Stimulated activated naive CD8-positive, alpha-beta T cell treated with anti-CD3 and anti-CD28 coated beads, Interleukin-15, amount 100 ng/mL, for 72 hours (primary cell): ENCODE data around the gene KHDC1.
"Not testable (repeated sequence)": the region's sequence is repeated elsewhere in the genome, so short reads cannot be mapped to it uniquely, and the experiment has no call there.

ENCODE experiments used
- ATAC-seq: fragments of 150-1000 bp; cut with Tn5 transposase; 2 replicates; pipeline ENCODE4 v1.10.0; 2021; ENCODE audit warnings: mild to moderate bottlenecking, moderate library complexity
- DNase-seq, 2 donors: peaks; one replicate each; pipeline ENCODE4 v3.0.0; 2021 to 2022
- H3K27ac Mint-ChIP-seq, 2 donors: one replicate each; pipeline ENCODE4 v1.8.0; 2022; ENCODE audit warnings: mild to moderate bottlenecking in 2 of 2, mixed read lengths in 2 of 2, moderate library complexity in 2 of 2
- H3K27me3 Mint-ChIP-seq: one replicate; pipeline ENCODE4 v1.8.0; 2022; ENCODE audit warnings: mixed read lengths
- H3K4me1 Mint-ChIP-seq: one replicate; pipeline ENCODE4 v1.8.0; 2022; ENCODE audit warnings: mild to moderate bottlenecking, mixed read lengths
- H3K4me3 Mint-ChIP-seq, 2 donors: one replicate each; pipeline ENCODE4 v1.8.0; 2022; ENCODE audit warnings: mild to moderate bottlenecking in 2 of 2, mixed read lengths in 2 of 2, moderate library complexity in 1 of 2
- H3K9me3 Mint-ChIP-seq, 2 donors: one replicate each; pipeline ENCODE4 v1.8.0; 2022; ENCODE audit warnings: mixed read lengths in 2 of 2

Gene KHDC1

DNA sequence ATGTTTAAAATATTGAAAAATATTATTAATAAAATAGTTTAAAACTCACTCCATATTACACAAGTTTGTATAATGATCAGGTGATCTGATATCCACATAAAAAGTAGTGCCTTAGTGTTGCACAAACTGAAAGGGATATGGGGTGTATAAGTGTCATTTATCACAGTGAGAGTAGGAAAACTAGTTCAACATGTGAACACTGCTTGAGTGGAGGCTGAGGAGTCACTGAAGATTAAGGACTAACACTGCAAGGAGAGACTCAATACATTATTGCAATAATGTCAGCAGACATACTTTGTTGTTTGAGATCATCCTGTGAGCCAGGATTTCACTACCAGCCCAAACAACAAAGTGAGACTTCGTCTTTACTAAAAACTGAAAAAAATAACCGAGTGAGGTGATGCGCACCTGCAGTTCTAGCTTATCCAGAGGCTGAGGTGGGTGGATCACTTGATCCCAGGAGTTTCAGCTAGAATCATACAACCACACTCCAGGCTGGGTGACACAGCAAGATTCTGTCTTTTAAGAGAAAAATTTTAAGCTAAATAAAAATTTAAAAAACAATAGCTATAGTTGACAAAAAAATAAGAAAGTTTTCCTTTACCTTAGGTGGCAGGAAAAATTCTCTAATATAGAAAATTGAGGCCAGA is 35.3 kb downstream of the KHDC1 start:
- Mint-ChIP-seq H3K4me3 (no peak overlapping the region), H3K27me3 (no peaks in the 10 kb centered on the region), H3K4me1 (peaks cover 6% of the 10 kb centered on the region), H3K9me3 (no peaks in the 10 kb centered on the region), H3K27ac (no peak overlapping the region)
- ATAC-seq = no peak
- DNase-seq = no peak

GRCh38 chr6:73225396-73225795 is 37.6 kb downstream of the KHDC1 start, which contains the start of gene KHDC1L:
TSS of gene KHDC1L (minus strand) at chr6:73225496. CDS start at chr6:73225408, 88 bp downstream.
- H3K27me3 Mint-ChIP-seq = no peaks in the 10 kb centered on the region
- ATAC-seq = no peak
- no peak within 1 kb of the TSS for H3K27ac Mint-ChIP-seq
- peaks cover 6% of the 10 kb centered on the region for H3K4me1 Mint-ChIP-seq
- no peak for DNase-seq
- H3K9me3 Mint-ChIP-seq = no peaks in the 10 kb centered on the region
- no peak within 1 kb of the TSS for H3K4me3 Mint-ChIP-seq

DNA sequence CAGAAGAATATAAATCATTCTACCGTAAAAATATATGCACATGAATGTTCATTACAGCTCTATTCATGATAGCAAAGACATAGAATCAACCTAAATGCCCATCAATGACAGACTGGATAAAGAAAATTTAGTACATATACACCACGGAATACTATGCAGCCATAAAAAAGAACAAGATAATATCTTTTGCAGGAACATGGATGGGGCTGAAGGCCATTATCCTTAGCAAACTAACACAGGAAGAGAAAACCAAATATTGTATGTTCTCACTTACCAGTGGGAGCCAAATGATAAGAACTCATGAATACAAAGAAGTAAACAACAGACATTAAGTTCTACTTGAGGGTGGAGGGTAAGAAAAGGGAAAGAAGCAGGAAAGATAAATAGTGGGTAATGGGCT is 46.1 kb downstream of the KHDC1 start:
- H3K4me3 Mint-ChIP-seq = no peak overlapping the region
- H3K27ac Mint-ChIP-seq = no peak overlapping the region
- no peaks in the 10 kb centered on the region for H3K9me3 Mint-ChIP-seq
- no peaks in the 10 kb centered on the region for H3K4me1 Mint-ChIP-seq
- ATAC-seq (no peak), DNase-seq (no peak)
- H3K27me3 Mint-ChIP-seq = no peaks in the 10 kb centered on the region

DNA sequence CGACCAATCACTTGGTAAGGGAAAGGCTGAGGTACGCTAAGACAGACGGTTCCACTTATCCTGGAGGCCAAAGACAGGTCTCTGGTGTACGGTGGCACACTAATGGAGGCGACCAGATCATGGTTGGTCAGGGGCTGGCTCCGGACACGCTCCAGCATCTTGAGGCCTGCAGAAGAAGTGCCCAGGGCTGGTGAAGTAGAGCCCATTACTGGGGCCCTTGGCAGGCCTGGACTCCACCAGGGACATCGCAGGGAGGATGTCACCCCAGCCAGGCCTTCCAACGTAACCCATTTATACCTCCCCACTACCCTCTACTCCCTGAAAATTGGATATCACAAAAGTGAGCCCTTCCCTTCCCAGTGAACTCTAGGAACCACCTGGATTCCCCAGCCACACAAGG is 53.9 kb downstream of the KHDC1 start:
- ATAC-seq = no peak
- no peak overlapping the region for H3K27ac Mint-ChIP-seq
- no peaks in the 10 kb centered on the region for H3K27me3 Mint-ChIP-seq

DNA sequence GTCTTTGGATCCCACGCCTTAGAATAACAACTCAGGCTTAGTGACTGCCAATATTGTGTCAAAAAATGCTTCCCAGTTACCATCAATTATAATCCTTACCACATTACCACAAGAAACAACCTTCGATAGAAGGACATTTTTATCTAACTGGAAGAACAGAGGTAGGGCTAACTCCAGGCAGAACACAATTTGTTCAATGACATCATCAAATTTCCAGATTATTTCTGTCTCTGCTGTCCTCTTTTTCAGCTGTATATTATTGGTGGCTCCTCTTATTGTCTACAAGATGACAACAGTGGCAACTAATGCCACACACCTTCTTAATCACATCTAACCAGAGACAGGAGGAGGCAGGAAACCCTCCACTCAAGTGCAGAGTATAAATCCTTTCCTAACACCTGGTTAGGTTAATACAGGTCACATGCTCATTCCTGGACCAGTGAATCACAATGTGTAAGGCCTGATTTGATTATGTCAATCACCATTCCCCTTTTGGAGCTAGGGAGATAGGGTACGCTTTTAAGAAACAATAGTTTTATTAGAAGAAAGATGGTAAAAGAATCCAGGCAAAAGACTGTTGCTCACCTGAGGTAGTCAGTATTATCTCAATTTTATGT is 55.7 kb downstream of the KHDC1 start:
- no peaks in the 10 kb centered on the region for H3K27me3 Mint-ChIP-seq
- no peak overlapping the region for H3K27ac Mint-ChIP-seq
- DNase-seq = no peak
- H3K4me3 Mint-ChIP-seq = no peak overlapping the region
- H3K9me3 Mint-ChIP-seq = no peaks in the 10 kb centered on the region
- no peak for ATAC-seq
- no peaks in the 10 kb centered on the region for H3K4me1 Mint-ChIP-seq

More for the DNA sequence above, 53.9 kb downstream of the KHDC1 start:
- H3K4me1 Mint-ChIP-seq = no peaks in the 10 kb centered on the region
- no peak for DNase-seq
- H3K9me3 Mint-ChIP-seq = no peaks in the 10 kb centered on the region
- H3K4me3 Mint-ChIP-seq = no peak overlapping the region

DNA sequence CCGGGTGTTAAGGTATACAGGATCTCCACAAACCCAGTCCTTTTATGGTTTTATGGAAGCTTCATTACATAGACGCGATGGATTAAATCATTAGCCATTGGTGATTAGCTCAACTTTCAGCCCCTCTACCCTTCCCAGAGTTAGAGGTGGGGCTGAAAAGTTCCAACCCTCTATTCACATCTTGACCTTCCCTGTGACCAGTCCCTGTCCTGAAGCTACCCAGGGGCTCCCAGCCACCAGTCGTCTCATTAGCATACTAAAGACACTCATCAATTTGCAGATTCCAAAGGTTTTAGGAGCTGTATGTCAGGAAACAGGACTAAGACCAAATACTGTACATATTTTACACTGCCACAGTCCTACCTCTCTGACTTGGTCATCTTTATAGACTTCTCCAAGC is 58.7 kb downstream of the KHDC1 start:
- H3K27me3 Mint-ChIP-seq = no peaks in the 10 kb centered on the region
- no peak overlapping the region for H3K4me3 Mint-ChIP-seq
- H3K27ac Mint-ChIP-seq = peak overlapping the region in 1 of 2 donors; percentile 3

GRCh38 chr6:73203098-73203497 is 59.9 kb downstream of the KHDC1 start:
- Mint-ChIP-seq H3K4me1 (no peaks in the 10 kb centered on the region), H3K9me3 (no peaks in the 10 kb centered on the region), H3K27me3 (no peaks in the 10 kb centered on the region), H3K27ac (no peak overlapping the region), H3K4me3 (no peak overlapping the region)
- ATAC-seq (no peak), DNase-seq (no peak)

More for the DNA sequence above, 58.7 kb downstream of the KHDC1 start:
- no peak for DNase-seq
- H3K4me1 Mint-ChIP-seq = no peaks in the 10 kb centered on the region
- no peak for ATAC-seq
- H3K9me3 Mint-ChIP-seq = no peaks in the 10 kb centered on the region

GRCh38 chr6:73200735-73201134 is 62.3 kb downstream of the KHDC1 start:
- no peak overlapping the region for H3K4me3 Mint-ChIP-seq
- no peaks in the 10 kb centered on the region for H3K27me3 Mint-ChIP-seq
- ATAC-seq (no peak), DNase-seq (no peak)
- no peaks in the 10 kb centered on the region for H3K9me3 Mint-ChIP-seq
- H3K27ac Mint-ChIP-seq = peak overlapping the region in 1 of 2 donors; percentile 34
- H3K4me1 Mint-ChIP-seq = no peaks in the 10 kb centered on the region

DNA sequence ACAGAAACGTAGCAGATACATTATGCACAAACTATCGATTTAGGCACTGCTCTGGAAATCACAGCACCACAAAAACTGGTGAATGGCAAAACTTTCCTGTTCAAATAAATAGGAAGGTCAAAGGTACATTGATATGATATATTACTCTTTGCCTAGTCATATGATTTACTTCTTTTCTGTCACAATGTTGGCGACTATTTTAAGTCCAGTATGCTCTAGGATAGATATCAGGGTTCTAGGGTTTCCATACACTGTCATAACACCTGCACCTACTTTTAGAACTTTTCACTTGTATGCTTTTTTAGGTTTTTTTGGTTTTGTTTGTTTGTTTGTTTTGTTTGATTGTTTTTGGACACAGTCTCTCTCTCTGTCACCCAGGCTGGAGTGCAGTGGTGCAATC is 62.7 kb downstream of the KHDC1 start:
- DNase-seq (no peak), ATAC-seq (no peak)
- H3K4me3 Mint-ChIP-seq = no peak overlapping the region
- H3K27me3 Mint-ChIP-seq = no peaks in the 10 kb centered on the region
- no peak overlapping the region for H3K27ac Mint-ChIP-seq
- no peaks in the 10 kb centered on the region for H3K9me3 Mint-ChIP-seq
- H3K4me1 Mint-ChIP-seq = no peaks in the 10 kb centered on the region

GRCh38 chr6:73194744-73195143 is 68.3 kb downstream of the KHDC1 start:
- Mint-ChIP-seq H3K27ac (no peak overlapping the region), H3K9me3 (no peaks in the 10 kb centered on the region), H3K4me3 (no peak overlapping the region), H3K4me1 (no peaks in the 10 kb centered on the region), H3K27me3 (no peaks in the 10 kb centered on the region)
- no peak for DNase-seq
- no peak for ATAC-seq

GRCh38 chr6:73193302-73193701 is 69.7 kb downstream of the KHDC1 start:
- H3K4me1 Mint-ChIP-seq, H3K27me3 Mint-ChIP-seq, H3K4me3 Mint-ChIP-seq, DNase-seq, H3K9me3 Mint-ChIP-seq, H3K27ac Mint-ChIP-seq, ATAC-seq: not testable (repeated sequence)
